ENCODE results near the gene GET4.

The GET4 gene

GRCh38 chr7:888081-889024, 12.0 kb downstream of the GET4 start:
- no peak for DNase-seq

GRCh38 chr7:889025-889390, 12.7 kb downstream of the GET4 start:
- no peak for DNase-seq

GRCh38 chr7:889391-889790, 13.0 kb downstream of the GET4 start:
- DNase-seq, result no peak

GRCh38 chr7:890868-891267, 14.5 kb downstream of the GET4 start:
- DNase-seq, result no peak

- DNase-seq, result no peak
These were observed 14.9 kb downstream of the GET4 start for GRCh38 chr7:891291-891690.

- DNase-seq, result no peak
These were observed 15.5 kb downstream of the GET4 start for GRCh38 chr7:891805-892204.

- DNase-seq, result no peak
These were observed 16.6 kb downstream of the GET4 start for GRCh38 chr7:892648-893593.

GRCh38 chr7:893686-894085, 17.3 kb downstream of the GET4 start:
- no peak for DNase-seq

- no peak for DNase-seq
These were observed 18.0 kb downstream of the GET4 start for GRCh38 chr7:894164-894867.

GRCh38 chr7:894927-895450, 18.6 kb downstream of the GET4 start:
- DNase-seq, result no peak

- DNase-seq, result no peak
These were observed 19.2 kb downstream of the GET4 start for GRCh38 chr7:895451-896052.

- DNase-seq, result no peak
These were observed 20.2 kb downstream of the GET4 start for GRCh38 chr7:896346-897075.

GRCh38 chr7:897086-897485, 20.7 kb downstream of the GET4 start:
- no peak for DNase-seq

- no peak for DNase-seq
These were observed 21.5 kb downstream of the GET4 start for GRCh38 chr7:897771-898376.

- DNase-seq, result no peak
These were observed 22.1 kb downstream of the GET4 start for GRCh38 chr7:898460-898854.

- no peak for DNase-seq
These were observed 22.7 kb downstream of the GET4 start for GRCh38 chr7:898855-899681.

- DNase-seq, result no peak
These were observed 23.5 kb downstream of the GET4 start for GRCh38 chr7:899806-900205.

GRCh38 chr7:900331-901040, 24.1 kb downstream of the GET4 start:
- no peak for DNase-seq

GRCh38 chr7:901041-901387, 24.7 kb downstream of the GET4 start:
- no peak for DNase-seq

Measured in bone marrow (tissue), 2 donors.